ENCODE measurements around the gene FGF11. TPM values are rescaled to one million over a fixed set of nuclear protein-coding genes. Genes with fewer than 3 reads are reported as not detected.

The FGF11 gene
- total RNA-seq, 6 donors from 2014 or later = 0.15 to 2.0 (median 0.57) TPM; not detected in 1

GRCh38 chr17:7417056-7417655 lies 22.2 kb upstream of the FGF11 start:
- TF ChIP-seq, protein P1, sequence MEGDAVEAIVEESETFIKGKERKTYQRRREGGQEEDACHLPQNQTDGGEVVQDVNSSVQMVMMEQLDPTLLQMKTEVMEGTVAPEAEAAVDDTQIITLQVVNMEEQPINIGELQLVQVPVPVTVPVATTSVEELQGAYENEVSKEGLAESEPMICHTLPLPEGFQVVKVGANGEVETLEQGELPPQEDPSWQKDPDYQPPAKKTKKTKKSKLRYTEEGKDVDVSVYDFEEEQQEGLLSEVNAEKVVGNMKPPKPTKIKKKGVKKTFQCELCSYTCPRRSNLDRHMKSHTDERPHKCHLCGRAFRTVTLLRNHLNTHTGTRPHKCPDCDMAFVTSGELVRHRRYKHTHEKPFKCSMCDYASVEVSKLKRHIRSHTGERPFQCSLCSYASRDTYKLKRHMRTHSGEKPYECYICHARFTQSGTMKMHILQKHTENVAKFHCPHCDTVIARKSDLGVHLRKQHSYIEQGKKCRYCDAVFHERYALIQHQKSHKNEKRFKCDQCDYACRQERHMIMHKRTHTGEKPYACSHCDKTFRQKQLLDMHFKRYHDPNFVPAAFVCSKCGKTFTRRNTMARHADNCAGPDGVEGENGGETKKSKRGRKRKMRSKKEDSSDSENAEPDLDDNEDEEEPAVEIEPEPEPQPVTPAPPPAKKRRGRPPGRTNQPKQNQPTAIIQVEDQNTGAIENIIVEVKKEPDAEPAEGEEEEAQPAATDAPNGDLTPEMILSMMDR (IDR thresholded peaks at IDR 0.05) = no peak
- no peak for TF ChIP-seq POLR2AphosphoS5 (IDR thresholded peaks at IDR 0.05)
- no peak for TF ChIP-seq POLR2A (IDR thresholded peaks at IDR 0.05)
- TF ChIP-seq EP300 (IDR thresholded peaks at IDR 0.05) = no peak
- WGBS, 2 donors = 94 to 95% methylated on average over 32 to 51 of the region's 54 CpGs
- DNase-seq = peak in 1 of 2 donors; percentile 83

DNA sequence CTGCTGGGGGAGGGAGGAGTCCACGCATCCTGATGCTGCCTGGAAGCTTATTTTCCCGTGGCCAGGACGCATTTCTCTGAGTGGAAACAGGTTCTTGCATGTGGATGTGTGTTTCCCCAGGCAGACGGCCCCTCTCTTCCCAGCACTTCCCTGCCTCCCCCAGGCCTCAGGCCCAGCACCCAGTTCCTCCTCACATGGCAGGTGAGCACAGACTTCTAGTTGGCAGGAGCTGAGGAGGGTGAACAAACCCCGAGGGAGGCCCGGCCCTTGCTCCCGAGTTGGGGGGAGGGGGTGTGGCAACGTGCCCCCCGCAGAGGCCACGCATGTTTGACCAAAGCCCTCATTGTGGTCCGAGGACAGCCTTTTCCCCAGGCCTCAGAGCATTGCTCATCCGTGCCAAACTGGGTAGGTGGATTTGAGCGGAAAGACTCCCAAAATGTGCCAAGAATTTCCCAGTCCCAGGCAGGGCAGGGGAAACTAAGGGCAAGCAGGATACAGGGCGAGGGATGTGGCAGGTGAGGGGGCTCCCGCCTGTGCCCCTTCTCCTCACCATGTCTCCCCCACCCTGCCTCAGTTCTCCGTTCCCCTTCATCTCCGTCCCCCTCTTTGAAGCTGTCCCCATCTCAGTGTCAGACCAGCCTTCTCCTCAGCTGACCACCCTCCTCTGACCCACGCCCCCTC lies 20.7 kb upstream of the FGF11 start:
- H3K4me1 ChIP-seq = no peaks in the 10 kb centered on the region

More at GRCh38 chr17:7417056-7417655, 22.2 kb upstream of the FGF11 start:
- Histone ChIP-seq H3K4me1 (no peaks in the 10 kb centered on the region), H3K36me3 (peaks cover 0 to 11% (median 3%) of the 10 kb centered on the region in 4 donors), H3K9me3 (no peaks in the 10 kb centered on the region), H3K27ac (no peak overlapping the region), H3K27me3 (no peaks in the 10 kb centered on the region), H3K4me3 (no peak overlapping the region)
- ATAC-seq (ENCODE audit: low FRiP score in 2 of 2) = no peak

GRCh38 chr17:7419819-7420610 lies 19.3 kb upstream of the FGF11 start, which contains the start of gene SPEM1:
TSS of gene SPEM1 (plus strand) at chr17:7420324. CDS start at chr17:7420385, 61 bp downstream.
- DNase-seq = peak in 1 of 2 donors; percentile 55
- no peaks in the 10 kb centered on the region for H3K4me1 ChIP-seq
- no peak within 1 kb of the TSS for H3K4me3 ChIP-seq
- H3K27ac ChIP-seq = no peak within 1 kb of the TSS
- 65 to 87% methylated on average over 6 to 17 of the region's 17 CpGs for WGBS, 2 donors
- no peaks in the 10 kb centered on the region for H3K9me3 ChIP-seq
- TF ChIP-seq EP300 (IDR thresholded peaks at IDR 0.05) = no peak
- TF ChIP-seq POLR2AphosphoS5 (IDR thresholded peaks at IDR 0.05) = no peak
- TF ChIP-seq, protein P1 (IDR thresholded peaks at IDR 0.05) = no peak
- no peak for TF ChIP-seq POLR2A (IDR thresholded peaks at IDR 0.05)
- peak in 1 of 2 donors; percentile 15 for ATAC-seq (ENCODE audit: low FRiP score in 2 of 2)
- H3K27me3 ChIP-seq = no peaks in the 10 kb centered on the region
- peaks cover 0 to 11% (median 3%) of the 10 kb centered on the region in 4 donors for H3K36me3 ChIP-seq

More for the DNA sequence above, 20.7 kb upstream of the FGF11 start:
- DNase-seq (peak in 1 of 2 donors; percentile 58), ATAC-seq (ENCODE audit: low FRiP score in 2 of 2) (no peak)
- 82 to 85% methylated on average over 9 to 15 of the region's 18 CpGs for WGBS, 2 donors
- Histone ChIP-seq H3K36me3 (peaks cover 0 to 11% (median 3%) of the 10 kb centered on the region in 4 donors), H3K4me3 (no peak overlapping the region), H3K27me3 (no peaks in the 10 kb centered on the region), H3K27ac (no peak overlapping the region), H3K9me3 (no peaks in the 10 kb centered on the region)
- TF ChIP-seq, protein P1 (IDR thresholded peaks at IDR 0.05) = no peak
- no peak for TF ChIP-seq EP300 (IDR thresholded peaks at IDR 0.05)

GRCh38 chr17:7421186-7421585 lies 18.1 kb upstream of the FGF11 start:
- no peaks in the 10 kb centered on the region for H3K4me1 ChIP-seq
- H3K27ac ChIP-seq = no peak overlapping the region
- ATAC-seq (ENCODE audit: low FRiP score in 2 of 2) = no peak
- DNase-seq = peak in 1 of 2 donors; percentile 56
- H3K27me3 ChIP-seq = no peaks in the 10 kb centered on the region
- no peak overlapping the region for H3K4me3 ChIP-seq
- H3K36me3 ChIP-seq = peaks cover 0 to 6% (median 2%) of the 10 kb centered on the region in 4 donors
- no peaks in the 10 kb centered on the region for H3K9me3 ChIP-seq
- 98 to 99% methylated on average over 15 of the region's 16 CpGs for WGBS, 2 donors
- TF ChIP-seq POLR2A (IDR thresholded peaks at IDR 0.05) (no peak), POLR2AphosphoS5 (IDR thresholded peaks at IDR 0.05) (no peak), EP300 (IDR thresholded peaks at IDR 0.05) (no peak)
- TF ChIP-seq, protein P1 (IDR thresholded peaks at IDR 0.05) = no peak

Data from upper lobe of left lung (tissue), 6 donors.